SK-N-SH (cell line): ENCODE results near the gene METTL21C. TPM values are rescaled to one million over a fixed set of nuclear protein-coding genes. Genes with fewer than 3 reads are reported as not detected.

ENCODE experiments used
- CTCF ChIA-PET: fragments of 300-600, 350-600 bp; formaldehyde crosslinking; extraction: SDS; loops from one replicate; lab custom pipeline; 2021; lab: Yijun Ruan, JAX
- POLR2A ChIA-PET: fragments of 350-600 bp; sonication (Branson Sonifier 250); formaldehyde crosslinking; extraction: SDS; loops from one replicate; lab custom pipeline; 2020; ENCODE audit warnings: antibody characterized with exemption, inconsistent platforms; lab: Yijun Ruan, JAX
- DNase-seq: peaks from one replicate; pipeline ENCODE4 v3.0.0; 2012
- H2AFZ ChIP-seq: fragments of 200-600 bp; sonication (generic); 2 replicates; pipeline ENCODE4 v1.8.1; 2016; ENCODE audit warnings: antibody characterized with exemption, mild to moderate bottlenecking, low read depth
- H3F3A ChIP-seq: fragments of 200-600 bp; sonication (generic); replicated peaks from 2 replicates; pipeline ENCODE3; 2016; ENCODE audit warnings: antibody characterized with exemption, mild to moderate bottlenecking; ENCODE audit not compliant: insufficient read depth
- H3K27ac ChIP-seq, 2 experiments: fragments of 200-500 bp in 1 of 2; fragments of 200-600 bp in 1 of 2; sonication (Bioruptor generic) in 1 of 2; sonication (generic), shearing (Covaris generic) in 1 of 2; 2 replicates each; pipeline versions ENCODE4 v1.5.1 to v1.6.1; 2014 to 2016; ENCODE audit warnings: low read depth in 2 of 2, inconsistent platforms in 1 of 2, low read length in 1 of 2, mild to moderate bottlenecking in 1 of 2, mixed read lengths in 1 of 2
- H3K27me3 ChIP-seq: fragments of 200-600 bp; sonication (generic), shearing (Covaris generic); 2 replicates; pipeline ENCODE4 v1.6.1; 2016; ENCODE audit warnings: mixed run types; ENCODE audit not compliant: insufficient read depth
- H3K36me3 ChIP-seq, 2 experiments: fragments of 200-500 bp in 1 of 2; fragments of 200-600 bp in 1 of 2; sonication (Bioruptor generic) in 1 of 2; sonication (generic) in 1 of 2; replicated peaks in 1 of 2; 2 replicates each; pipeline versions ENCODE3 to v1.5.1; 2014 to 2016; ENCODE audit warnings: low read length in 1 of 2, mild to moderate bottlenecking in 1 of 2; ENCODE audit not compliant: insufficient read depth in 2 of 2, control insufficient read depth in 1 of 2
- H3K4me1 ChIP-seq, 2 experiments: fragments of 200-500 bp in 1 of 2; fragments of 200-600 bp in 1 of 2; sonication (Bioruptor generic) in 1 of 2; sonication (generic), shearing (Covaris generic) in 1 of 2; 2 replicates each; pipeline versions ENCODE4 v1.5.1 to v1.6.1; 2014 to 2016; ENCODE audit warnings: low read depth in 1 of 2, low read length in 1 of 2, mixed run types in 1 of 2; ENCODE audit not compliant: insufficient read depth in 2 of 2, control insufficient read depth in 1 of 2
- H3K4me2 ChIP-seq: fragments of 200-600 bp; sonication (generic), shearing (Covaris generic); 2 replicates; pipeline ENCODE4 v1.6.1; 2017; ENCODE audit warnings: mixed run types
- H3K4me3 ChIP-seq, 2 experiments: fragments of 200-500 bp in 1 of 2; fragments of 200-600 bp in 1 of 2; sonication (Bioruptor generic) in 1 of 2; sonication (generic), shearing (Covaris generic) in 1 of 2; 2 replicates each; pipeline versions ENCODE4 v1.5.1 to v1.8.1; 2014 to 2016; ENCODE audit warnings: low read depth in 2 of 2, inconsistent platforms in 1 of 2, low read length in 1 of 2, mild to moderate bottlenecking in 1 of 2, mixed read lengths in 1 of 2, moderate library complexity in 1 of 2
- H3K79me2 ChIP-seq: fragments of 200-600 bp; sonication (generic); 2 replicates; pipeline ENCODE4 v1.8.1; 2017; ENCODE audit warnings: mild to moderate bottlenecking; ENCODE audit not compliant: insufficient read depth
- H3K9ac ChIP-seq: fragments of 200-600 bp; sonication (generic); 2 replicates; pipeline ENCODE4 v1.6.1; 2017; ENCODE audit warnings: mixed run types
- H3K9me2 ChIP-seq: fragments of 200-600 bp; sonication (generic); 2 replicates; pipeline ENCODE4 v1.6.1; 2017; ENCODE audit warnings: mixed run types
- H3K9me3 ChIP-seq: fragments of 200-600 bp; sonication (generic); 2 replicates; pipeline ENCODE4 v1.6.1; 2017; ENCODE audit warnings: mixed run types, mild to moderate bottlenecking, moderate library complexity
- H4K20me1 ChIP-seq: fragments of 200-600 bp; sonication (generic); 2 replicates; pipeline ENCODE4 v1.6.1; 2017; ENCODE audit warnings: mild to moderate bottlenecking, mixed run types; ENCODE audit not compliant: insufficient read depth
- CHD2 ChIP-seq: fragments of 150-350 bp; IDR thresholded peaks from 2 replicates; pipeline ENCODE4 v1.6.1; 2018; ENCODE audit warnings: low read length; ENCODE audit not compliant: partially characterized antibody
- EP300 ChIP-seq, 2 experiments: IDR thresholded peaks; 2 replicates each; pipeline versions ENCODE4 v1.4.0 to v1.6.1; 2012; ENCODE audit warnings: borderline replicate concordance in 1 of 2, low read depth in 1 of 2, low read length in 1 of 2
- FOXM1 ChIP-seq: IDR thresholded peaks from 2 replicates; pipeline ENCODE4 v1.4.0; 2012; ENCODE audit warnings: low read depth, mild to moderate bottlenecking
- GABPA ChIP-seq: IDR thresholded peaks from 2 replicates; pipeline ENCODE4 v1.4.0; 2012; ENCODE audit warnings: low read depth, mild to moderate bottlenecking
- MEF2A ChIP-seq: IDR thresholded peaks from 2 replicates; pipeline ENCODE4 v1.4.0; 2012; ENCODE audit warnings: low read depth, borderline replicate concordance
- MXI1 ChIP-seq: IDR thresholded peaks from 2 replicates; pipeline ENCODE4 v1.6.1; 2012; ENCODE audit warnings: mild to moderate bottlenecking, low read depth, low read length, improper control_type of control experiment
- NFIC ChIP-seq: IDR thresholded peaks from 2 replicates; pipeline ENCODE4 v1.4.0; 2012; ENCODE audit warnings: borderline replicate concordance
- NRF1 ChIP-seq: IDR thresholded peaks from 2 replicates; pipeline ENCODE4 v1.6.1; 2012; ENCODE audit warnings: low read depth, mild to moderate bottlenecking, low read length
- RAD21 ChIP-seq: IDR thresholded peaks from 2 replicates; pipeline ENCODE4 v1.6.1; 2012; ENCODE audit warnings: mild to moderate bottlenecking, low read length
- RCOR1 ChIP-seq: fragments of 150-350 bp; IDR thresholded peaks from 2 replicates; pipeline ENCODE4 v1.6.1; 2017; ENCODE audit warnings: antibody characterized with exemption, low read length
- SIN3A ChIP-seq: IDR thresholded peaks from 2 replicates; pipeline ENCODE4 v1.6.1; 2012; ENCODE audit warnings: low read depth, mild to moderate bottlenecking, low read length, moderate library complexity, borderline replicate concordance
- SMC3 ChIP-seq: IDR thresholded peaks from 2 replicates; pipeline ENCODE4 v1.6.1; 2012; ENCODE audit warnings: low read depth, low read length, improper control_type of control experiment
- TCF12 ChIP-seq: IDR thresholded peaks from 2 replicates; pipeline ENCODE4 v1.4.0; 2012
- YY1 ChIP-seq: IDR thresholded peaks from 2 replicates; pipeline ENCODE4 v1.4.0; 2012; ENCODE audit warnings: low read depth, mild to moderate bottlenecking
- WGBS: methylation state at CpG from one replicate; pipeline ENCODE4 v1.1.6; 2017; ENCODE audit warnings: low lambda C conversion rate; 5-methylcytosine and 5-hydroxymethylcytosine counted together
- polyA plus RNA-seq, 3 experiments: library from polyadenylated mRNA; depleted of rRNA; stranded (reverse); fragments of >200 nt; gene quantifications; 2 replicates each; pipeline ENCODE4 v1.2.3, GENCODE V29; 2012
- TF ChIP-seq, protein P1 (sequence below): IDR thresholded peaks from 2 replicates; pipeline ENCODE4 v1.4.0; 2012; ENCODE audit warnings: low read depth, borderline replicate concordance
- TF ChIP-seq, protein P2 (sequence below): fragments of 150-350 bp; IDR thresholded peaks from 2 replicates; pipeline ENCODE4 v1.6.1; 2017; ENCODE audit warnings: antibody characterized with exemption, low read length, low read depth, borderline replicate concordance
- TF ChIP-seq, protein P3 (sequence below): fragments of 200-600 bp; sonication (generic); IDR thresholded peaks from 2 replicates; pipeline ENCODE4 v1.6.1; 2017; ENCODE audit warnings: antibody characterized with exemption, mild to moderate bottlenecking, moderate library complexity
- TF ChIP-seq, protein P4 (sequence below): IDR thresholded peaks from 2 replicates; pipeline ENCODE4 v1.6.1; 2012; ENCODE audit warnings: mild to moderate bottlenecking, low read depth, low read length, moderate library complexity

METTL21C gene
- polyA plus RNA-seq, 1 of the 3 experiments (the other 2 are of a cell fraction), result not detected

DNA sequence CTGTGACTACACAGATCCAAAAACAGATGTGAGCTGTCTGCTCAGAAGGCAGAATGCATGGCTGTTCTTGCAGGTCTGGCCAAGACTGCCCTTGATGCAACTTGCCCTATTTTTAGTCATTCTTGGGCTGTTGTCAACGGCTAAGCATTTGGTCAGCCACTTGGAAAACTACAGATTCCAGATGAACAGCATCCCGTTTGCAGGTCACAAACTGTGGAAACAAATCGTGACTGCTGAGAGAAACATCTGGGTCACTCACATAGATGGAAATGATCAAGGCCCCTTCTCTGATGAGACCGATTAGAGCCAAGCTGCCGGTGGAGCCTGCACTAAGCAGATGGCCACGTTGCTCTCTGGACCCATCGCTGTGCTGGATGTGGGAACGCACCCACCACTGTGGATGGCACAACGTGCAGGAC, 15.4 kb upstream of the METTL21C start:
- H3K4me3 ChIP-seq, result no peak overlapping the region
- no peaks in the 10 kb centered on the region for H3K79me2 ChIP-seq
- H3K9me3 ChIP-seq, result no peaks in the 10 kb centered on the region
- H3K9ac ChIP-seq, result no peak overlapping the region
- H3K4me2 ChIP-seq, result no peak overlapping the region
- 77% methylated on average over 9 of the region's 9 CpGs for WGBS
- no peaks in the 10 kb centered on the region for H4K20me1 ChIP-seq
- H3K27me3 ChIP-seq, result no peaks in the 10 kb centered on the region
- H3K9me2 ChIP-seq, result no peaks in the 10 kb centered on the region
- no peak for DNase-seq
- peaks cover 11% of the 10 kb centered on the region for H3F3A ChIP-seq
- no peak overlapping the region for H2AFZ ChIP-seq
- TF ChIP-seq CHD2, result no peak
- no peak for TF ChIP-seq MEF2A
- no peak for TF ChIP-seq FOXM1
- TF ChIP-seq, protein P1, sequence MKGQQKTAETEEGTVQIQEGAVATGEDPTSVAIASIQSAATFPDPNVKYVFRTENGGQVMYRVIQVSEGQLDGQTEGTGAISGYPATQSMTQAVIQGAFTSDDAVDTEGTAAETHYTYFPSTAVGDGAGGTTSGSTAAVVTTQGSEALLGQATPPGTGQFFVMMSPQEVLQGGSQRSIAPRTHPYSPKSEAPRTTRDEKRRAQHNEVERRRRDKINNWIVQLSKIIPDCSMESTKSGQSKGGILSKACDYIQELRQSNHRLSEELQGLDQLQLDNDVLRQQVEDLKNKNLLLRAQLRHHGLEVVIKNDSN, result no peak
- no peak for TF ChIP-seq MXI1
- no peak for TF ChIP-seq NFIC
- TF ChIP-seq, protein P2, sequence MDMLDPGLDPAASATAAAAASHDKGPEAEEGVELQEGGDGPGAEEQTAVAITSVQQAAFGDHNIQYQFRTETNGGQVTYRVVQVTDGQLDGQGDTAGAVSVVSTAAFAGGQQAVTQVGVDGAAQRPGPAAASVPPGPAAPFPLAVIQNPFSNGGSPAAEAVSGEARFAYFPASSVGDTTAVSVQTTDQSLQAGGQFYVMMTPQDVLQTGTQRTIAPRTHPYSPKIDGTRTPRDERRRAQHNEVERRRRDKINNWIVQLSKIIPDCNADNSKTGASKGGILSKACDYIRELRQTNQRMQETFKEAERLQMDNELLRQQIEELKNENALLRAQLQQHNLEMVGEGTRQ, result no peak
- no peak for TF ChIP-seq NRF1
- TF ChIP-seq SIN3A, result no peak
- TF ChIP-seq RAD21, result no peak
- TF ChIP-seq, protein P3, sequence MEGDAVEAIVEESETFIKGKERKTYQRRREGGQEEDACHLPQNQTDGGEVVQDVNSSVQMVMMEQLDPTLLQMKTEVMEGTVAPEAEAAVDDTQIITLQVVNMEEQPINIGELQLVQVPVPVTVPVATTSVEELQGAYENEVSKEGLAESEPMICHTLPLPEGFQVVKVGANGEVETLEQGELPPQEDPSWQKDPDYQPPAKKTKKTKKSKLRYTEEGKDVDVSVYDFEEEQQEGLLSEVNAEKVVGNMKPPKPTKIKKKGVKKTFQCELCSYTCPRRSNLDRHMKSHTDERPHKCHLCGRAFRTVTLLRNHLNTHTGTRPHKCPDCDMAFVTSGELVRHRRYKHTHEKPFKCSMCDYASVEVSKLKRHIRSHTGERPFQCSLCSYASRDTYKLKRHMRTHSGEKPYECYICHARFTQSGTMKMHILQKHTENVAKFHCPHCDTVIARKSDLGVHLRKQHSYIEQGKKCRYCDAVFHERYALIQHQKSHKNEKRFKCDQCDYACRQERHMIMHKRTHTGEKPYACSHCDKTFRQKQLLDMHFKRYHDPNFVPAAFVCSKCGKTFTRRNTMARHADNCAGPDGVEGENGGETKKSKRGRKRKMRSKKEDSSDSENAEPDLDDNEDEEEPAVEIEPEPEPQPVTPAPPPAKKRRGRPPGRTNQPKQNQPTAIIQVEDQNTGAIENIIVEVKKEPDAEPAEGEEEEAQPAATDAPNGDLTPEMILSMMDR, result no peak
- TF ChIP-seq YY1, result no peak
- TF ChIP-seq, protein P4, sequence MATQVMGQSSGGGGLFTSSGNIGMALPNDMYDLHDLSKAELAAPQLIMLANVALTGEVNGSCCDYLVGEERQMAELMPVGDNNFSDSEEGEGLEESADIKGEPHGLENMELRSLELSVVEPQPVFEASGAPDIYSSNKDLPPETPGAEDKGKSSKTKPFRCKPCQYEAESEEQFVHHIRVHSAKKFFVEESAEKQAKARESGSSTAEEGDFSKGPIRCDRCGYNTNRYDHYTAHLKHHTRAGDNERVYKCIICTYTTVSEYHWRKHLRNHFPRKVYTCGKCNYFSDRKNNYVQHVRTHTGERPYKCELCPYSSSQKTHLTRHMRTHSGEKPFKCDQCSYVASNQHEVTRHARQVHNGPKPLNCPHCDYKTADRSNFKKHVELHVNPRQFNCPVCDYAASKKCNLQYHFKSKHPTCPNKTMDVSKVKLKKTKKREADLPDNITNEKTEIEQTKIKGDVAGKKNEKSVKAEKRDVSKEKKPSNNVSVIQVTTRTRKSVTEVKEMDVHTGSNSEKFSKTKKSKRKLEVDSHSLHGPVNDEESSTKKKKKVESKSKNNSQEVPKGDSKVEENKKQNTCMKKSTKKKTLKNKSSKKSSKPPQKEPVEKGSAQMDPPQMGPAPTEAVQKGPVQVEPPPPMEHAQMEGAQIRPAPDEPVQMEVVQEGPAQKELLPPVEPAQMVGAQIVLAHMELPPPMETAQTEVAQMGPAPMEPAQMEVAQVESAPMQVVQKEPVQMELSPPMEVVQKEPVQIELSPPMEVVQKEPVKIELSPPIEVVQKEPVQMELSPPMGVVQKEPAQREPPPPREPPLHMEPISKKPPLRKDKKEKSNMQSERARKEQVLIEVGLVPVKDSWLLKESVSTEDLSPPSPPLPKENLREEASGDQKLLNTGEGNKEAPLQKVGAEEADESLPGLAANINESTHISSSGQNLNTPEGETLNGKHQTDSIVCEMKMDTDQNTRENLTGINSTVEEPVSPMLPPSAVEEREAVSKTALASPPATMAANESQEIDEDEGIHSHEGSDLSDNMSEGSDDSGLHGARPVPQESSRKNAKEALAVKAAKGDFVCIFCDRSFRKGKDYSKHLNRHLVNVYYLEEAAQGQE, result no peak
- TF ChIP-seq RCOR1, result no peak
- no peak for TF ChIP-seq TCF12
- TF ChIP-seq EP300 (IDR thresholded peaks at IDR 0.05; ENCODE audit: borderline replicate concordance in 1 of 2, low read depth in 1 of 2, low read length in 1 of 2), result no peak
- no peak for TF ChIP-seq GABPA
- no peak for TF ChIP-seq SMC3
- no peaks in the 10 kb centered on the region for H3K36me3 ChIP-seq
- ChIA-PET CTCF (interaction anchor here (1.1 to 1.9 kb wide), 3 partner anchors 9 to 118 kb away, joined by 3 to 5 read pairs (median 5); no protein-coding TSS in a partner anchor), POLR2A (no interaction called here)
- H3K27ac ChIP-seq, result no peak overlapping the region
- peaks cover 9 to 10% of the 10 kb centered on the region in 2 experiments for H3K4me1 ChIP-seq
